ENCODE results near the gene RBCK1.

The RBCK1 gene

DNA sequence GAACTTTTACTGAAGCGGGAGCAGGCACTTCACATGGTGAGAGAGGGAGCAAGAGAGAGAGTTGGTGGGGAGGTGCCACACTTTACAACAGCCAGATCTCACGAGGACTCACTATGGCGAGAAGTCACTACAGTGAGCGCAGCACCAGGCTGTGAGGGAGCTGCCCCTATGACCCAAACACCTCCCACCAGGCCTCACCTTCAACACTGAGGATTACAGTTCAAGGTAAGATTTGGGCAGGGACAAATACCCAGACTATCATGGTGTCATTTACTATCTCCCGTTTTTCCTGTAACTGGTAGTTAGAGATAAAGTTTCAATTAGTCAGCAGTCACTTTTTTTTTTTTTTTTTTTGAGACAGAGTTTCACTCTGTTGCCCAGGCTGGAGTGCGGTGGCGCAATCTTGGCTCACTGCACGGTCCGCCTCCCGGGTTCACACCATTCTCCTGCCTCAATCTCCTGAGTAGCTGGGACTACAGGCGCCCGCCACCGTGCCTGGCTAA lies 7.8 kb downstream of the RBCK1 start:
- TF ChIP-seq, protein P1, sequence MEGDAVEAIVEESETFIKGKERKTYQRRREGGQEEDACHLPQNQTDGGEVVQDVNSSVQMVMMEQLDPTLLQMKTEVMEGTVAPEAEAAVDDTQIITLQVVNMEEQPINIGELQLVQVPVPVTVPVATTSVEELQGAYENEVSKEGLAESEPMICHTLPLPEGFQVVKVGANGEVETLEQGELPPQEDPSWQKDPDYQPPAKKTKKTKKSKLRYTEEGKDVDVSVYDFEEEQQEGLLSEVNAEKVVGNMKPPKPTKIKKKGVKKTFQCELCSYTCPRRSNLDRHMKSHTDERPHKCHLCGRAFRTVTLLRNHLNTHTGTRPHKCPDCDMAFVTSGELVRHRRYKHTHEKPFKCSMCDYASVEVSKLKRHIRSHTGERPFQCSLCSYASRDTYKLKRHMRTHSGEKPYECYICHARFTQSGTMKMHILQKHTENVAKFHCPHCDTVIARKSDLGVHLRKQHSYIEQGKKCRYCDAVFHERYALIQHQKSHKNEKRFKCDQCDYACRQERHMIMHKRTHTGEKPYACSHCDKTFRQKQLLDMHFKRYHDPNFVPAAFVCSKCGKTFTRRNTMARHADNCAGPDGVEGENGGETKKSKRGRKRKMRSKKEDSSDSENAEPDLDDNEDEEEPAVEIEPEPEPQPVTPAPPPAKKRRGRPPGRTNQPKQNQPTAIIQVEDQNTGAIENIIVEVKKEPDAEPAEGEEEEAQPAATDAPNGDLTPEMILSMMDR (conservative IDR thresholded peaks at IDR 0.05; ENCODE audit: low read depth, low read length), result no peak
- DNase-seq (ENCODE audit: low read depth), result no peak

DNA sequence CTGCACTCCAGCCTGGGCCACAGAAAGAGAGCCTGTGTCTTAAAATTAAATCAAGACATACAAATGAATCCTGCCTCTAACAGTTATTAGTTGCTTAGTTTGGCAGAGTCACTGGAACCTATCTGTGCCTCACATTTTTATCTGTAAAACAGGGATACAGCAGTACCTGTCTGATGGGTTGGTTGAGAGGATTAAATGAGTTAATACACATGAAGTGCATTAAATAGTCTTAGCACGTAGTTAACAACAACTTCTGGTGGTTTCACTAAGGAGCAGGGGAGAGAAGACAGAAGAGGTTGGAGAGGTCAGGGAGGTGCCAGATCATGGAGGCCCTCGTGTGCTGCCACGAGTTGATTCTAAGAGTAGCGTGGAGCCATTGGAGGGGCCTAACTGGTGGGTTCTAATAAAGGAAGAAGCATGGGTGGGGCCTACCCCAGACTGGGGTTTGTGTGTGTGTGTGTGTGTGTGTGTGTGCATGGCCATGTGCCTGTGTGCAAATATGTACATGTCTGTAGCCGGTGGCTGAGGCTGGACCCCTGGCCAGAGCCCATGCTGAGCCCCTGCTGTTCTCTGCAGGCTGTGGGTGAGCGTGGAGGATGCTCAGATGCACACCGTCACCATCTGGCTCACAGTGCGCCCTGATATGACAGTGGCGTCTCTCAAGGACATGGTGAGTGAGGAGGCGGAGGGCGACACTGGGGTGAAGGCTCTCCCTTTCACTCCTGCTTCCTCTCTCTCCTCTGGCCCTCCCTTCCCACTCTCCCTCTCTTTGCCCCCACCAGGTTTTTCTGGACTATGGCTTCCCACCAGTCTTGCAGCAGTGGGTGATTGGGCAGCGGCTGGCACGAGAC lies 9.1 kb downstream of the RBCK1 start:
- no peak for DNase-seq (ENCODE audit: low read depth)
- TF ChIP-seq, protein P1 (conservative IDR thresholded peaks at IDR 0.05; ENCODE audit: low read depth, low read length), result no peak
- no peak overlapping the region for H3K4me3 ChIP-seq (ENCODE audit: low read depth, low read length)

More for the DNA sequence above, 7.8 kb downstream of the RBCK1 start:
- H3K4me3 ChIP-seq (ENCODE audit: low read depth, low read length), result no peak overlapping the region

DNA sequence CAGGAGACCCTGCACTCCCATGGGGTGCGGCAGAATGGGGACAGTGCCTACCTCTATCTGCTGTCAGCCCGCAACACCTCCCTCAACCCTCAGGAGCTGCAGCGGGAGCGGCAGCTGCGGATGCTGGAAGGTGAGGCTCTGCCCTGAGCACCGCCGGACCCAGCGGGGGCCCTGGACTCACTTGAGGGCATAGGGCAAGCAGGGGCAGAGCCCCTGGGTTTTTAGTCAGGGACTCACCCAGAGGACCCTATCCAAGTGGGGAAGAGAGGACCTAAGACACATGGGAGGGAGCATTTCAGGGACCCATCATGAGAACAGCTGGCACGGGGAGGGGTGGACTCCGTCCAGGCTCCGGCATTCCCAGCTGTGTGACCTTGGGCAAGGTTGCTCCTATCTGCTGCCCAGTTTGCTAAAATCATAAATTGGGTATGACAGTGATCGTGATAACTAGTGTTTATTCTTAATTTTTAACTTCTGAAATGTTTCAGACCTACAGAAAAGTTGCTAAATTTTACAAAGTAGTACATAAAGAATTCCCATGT lies 9.8 kb downstream of the RBCK1 start:
- DNase-seq (ENCODE audit: low read depth), result no peak
- no peak overlapping the region for H3K4me3 ChIP-seq (ENCODE audit: low read depth, low read length)
- TF ChIP-seq, protein P1 (conservative IDR thresholded peaks at IDR 0.05; ENCODE audit: low read depth, low read length), result no peak

- DNase-seq (ENCODE audit: low read depth), result no peak
- TF ChIP-seq, protein P1 (conservative IDR thresholded peaks at IDR 0.05; ENCODE audit: low read depth, low read length), result no peak
- no peak overlapping the region for H3K4me3 ChIP-seq (ENCODE audit: low read depth, low read length)
Measured at GRCh38 chr20:418858-419365, 10.8 kb downstream of the RBCK1 start.

- no peak overlapping the region for H3K4me3 ChIP-seq (ENCODE audit: low read depth, low read length)
- no peak for DNase-seq (ENCODE audit: low read depth)
- TF ChIP-seq, protein P1 (conservative IDR thresholded peaks at IDR 0.05; ENCODE audit: low read depth, low read length), result no peak
Measured at GRCh38 chr20:419556-420165, 11.6 kb downstream of the RBCK1 start.

GRCh38 chr20:420166-420620 lies 12.1 kb downstream of the RBCK1 start:
- TF ChIP-seq, protein P1 (conservative IDR thresholded peaks at IDR 0.05; ENCODE audit: low read depth, low read length), result no peak
- no peak for DNase-seq (ENCODE audit: low read depth)
- no peak overlapping the region for H3K4me3 ChIP-seq (ENCODE audit: low read depth, low read length)
